ENCODE data around the gene C1R.

C1R gene

GRCh38 chr12:7092229-7092985 is at the start of gene C1R:
Gene C1R, minus strand, starts transcription at chr12:7092445. Its CDS starts 57 bp downstream, at chr12:7092388.
- peak within 1 kb of the TSS; percentile 84 for H3K4me3 ChIP-seq (replicated peaks; ENCODE audit: low read depth, low read length)
- peak; percentile 95 for DNase-seq (ENCODE audit: low read depth)
- peak; percentile 86 for TF ChIP-seq CTCF (IDR thresholded peaks at IDR 0.05; ENCODE audit: low read length, missing control alignments)

GRCh38 chr12:7141351-7142005 is 49.2 kb upstream of the C1R start:
- DNase-seq (ENCODE audit: low read depth) = no peak
- TF ChIP-seq CTCF (IDR thresholded peaks at IDR 0.05; ENCODE audit: low read length, missing control alignments) = no peak
- no peak overlapping the region for H3K4me3 ChIP-seq (replicated peaks; ENCODE audit: low read depth, low read length)

GRCh38 chr12:7139200-7139599 is 47.0 kb upstream of the C1R start:
- no peak for TF ChIP-seq CTCF (IDR thresholded peaks at IDR 0.05; ENCODE audit: low read length, missing control alignments)
- DNase-seq (ENCODE audit: low read depth) = no peak
- H3K4me3 ChIP-seq (replicated peaks; ENCODE audit: low read depth, low read length) = no peak overlapping the region

- no peak overlapping the region for H3K4me3 ChIP-seq (replicated peaks; ENCODE audit: low read depth, low read length)
- no peak for DNase-seq (ENCODE audit: low read depth)
- no peak for TF ChIP-seq CTCF (IDR thresholded peaks at IDR 0.05; ENCODE audit: low read length, missing control alignments)
Observed at GRCh38 chr12:7137908-7138307, 45.7 kb upstream of the C1R start.

GRCh38 chr12:7136676-7137075 is 44.4 kb upstream of the C1R start:
- no peak for TF ChIP-seq CTCF (IDR thresholded peaks at IDR 0.05; ENCODE audit: low read length, missing control alignments)
- no peak overlapping the region for H3K4me3 ChIP-seq (replicated peaks; ENCODE audit: low read depth, low read length)

GRCh38 chr12:7136071-7136470 is 43.8 kb upstream of the C1R start:
- H3K4me3 ChIP-seq (replicated peaks; ENCODE audit: low read depth, low read length) = no peak overlapping the region
- no peak for TF ChIP-seq CTCF (IDR thresholded peaks at IDR 0.05; ENCODE audit: low read length, missing control alignments)
- DNase-seq (ENCODE audit: low read depth) = no peak

More at GRCh38 chr12:7136676-7137075, 44.4 kb upstream of the C1R start:
- DNase-seq (ENCODE audit: low read depth) = no peak

Measured in fibroblast of pulmonary artery (primary cell).